Nephron progenitor cell (in vitro differentiated cells): ENCODE measurements around the gene SRSF12.

ENCODE experiments used
- DNase-seq: peaks from one replicate; pipeline ENCODE4 v3.0.0; 2021
- H3K27ac Mint-ChIP-seq: 2 replicates; pipeline ENCODE4 v1.8.0; 2021; ENCODE audit warnings: mild to moderate bottlenecking, moderate library complexity, mixed read lengths
- H3K27me3 Mint-ChIP-seq: 2 replicates; pipeline ENCODE4 v1.8.0; 2021; ENCODE audit warnings: mild to moderate bottlenecking, low read depth, mixed read lengths; ENCODE audit not compliant: poor library complexity
- H3K36me3 Mint-ChIP-seq: 2 replicates; pipeline ENCODE4 v1.8.0; 2021; ENCODE audit warnings: low read depth, mixed read lengths
- H3K4me1 Mint-ChIP-seq: 2 replicates; pipeline ENCODE4 v1.8.0; 2021; ENCODE audit warnings: mixed read lengths
- H3K4me3 Mint-ChIP-seq: 2 replicates; pipeline ENCODE4 v1.8.0; 2021; ENCODE audit warnings: mild to moderate bottlenecking, moderate library complexity, mixed read lengths
- H3K9me3 Mint-ChIP-seq: 2 replicates; pipeline ENCODE4 v1.8.0; 2021; ENCODE audit warnings: mild to moderate bottlenecking, moderate library complexity, mixed read lengths
- CTCF ChIP-seq: fragments of 200-600 bp; sonication (generic); IDR thresholded peaks from 2 replicates; pipeline ENCODE4 v1.5.0; 2021; ENCODE audit warnings: antibody characterized with exemption

SRSF12 gene

GRCh38 chr6:89118931-89119330, 1.1 kb upstream of the SRSF12 start:
- no peak for DNase-seq
- Mint-ChIP-seq H3K27me3 (peaks cover 7% of the 10 kb centered on the region), H3K36me3 (peaks cover 7% of the 10 kb centered on the region), H3K9me3 (no peaks in the 10 kb centered on the region), H3K4me1 (peaks cover 22% of the 10 kb centered on the region), H3K4me3 (peak overlapping the region; percentile 78), H3K27ac (no peak overlapping the region)
- TF ChIP-seq CTCF: no peak

- H3K4me3 Mint-ChIP-seq: peak overlapping the region; percentile 92
- H3K9me3 Mint-ChIP-seq: no peaks in the 10 kb centered on the region
- no peak for TF ChIP-seq CTCF
- no peak for DNase-seq
- H3K36me3 Mint-ChIP-seq: peaks cover 12% of the 10 kb centered on the region
- H3K27ac Mint-ChIP-seq: peak overlapping the region; percentile 39
- peaks cover 22% of the 10 kb centered on the region for H3K4me1 Mint-ChIP-seq
- peaks cover 4% of the 10 kb centered on the region for H3K27me3 Mint-ChIP-seq
These were observed 1.2 kb downstream of the SRSF12 start for GRCh38 chr6:89116702-89117101.

- H3K4me1 Mint-ChIP-seq: peaks cover 10% of the 10 kb centered on the region
- H3K27me3 Mint-ChIP-seq: no peaks in the 10 kb centered on the region
- no peak for TF ChIP-seq CTCF
- H3K27ac Mint-ChIP-seq: no peak overlapping the region
- no peak for DNase-seq
- no peak overlapping the region for H3K4me3 Mint-ChIP-seq
- peaks cover 33% of the 10 kb centered on the region for H3K36me3 Mint-ChIP-seq
- H3K9me3 Mint-ChIP-seq: no peaks in the 10 kb centered on the region
These were observed 5.9 kb downstream of the SRSF12 start for GRCh38 chr6:89111933-89112332.

GRCh38 chr6:89110284-89110683, 7.6 kb downstream of the SRSF12 start:
- H3K9me3 Mint-ChIP-seq: no peaks in the 10 kb centered on the region
- no peak for TF ChIP-seq CTCF
- no peak overlapping the region for H3K27ac Mint-ChIP-seq
- peaks cover 39% of the 10 kb centered on the region for H3K36me3 Mint-ChIP-seq
- no peaks in the 10 kb centered on the region for H3K4me1 Mint-ChIP-seq
- DNase-seq: no peak
- no peak overlapping the region for H3K4me3 Mint-ChIP-seq
- H3K27me3 Mint-ChIP-seq: no peaks in the 10 kb centered on the region

- H3K27me3 Mint-ChIP-seq: no peaks in the 10 kb centered on the region
- no peak for DNase-seq
- peak overlapping the region; percentile 50 for H3K27ac Mint-ChIP-seq
- H3K4me1 Mint-ChIP-seq: peaks cover 6% of the 10 kb centered on the region
- no peak overlapping the region for H3K4me3 Mint-ChIP-seq
- no peaks in the 10 kb centered on the region for H3K9me3 Mint-ChIP-seq
- no peak for TF ChIP-seq CTCF
- H3K36me3 Mint-ChIP-seq: peaks cover 53% of the 10 kb centered on the region
These were observed 17.8 kb downstream of the SRSF12 start for GRCh38 chr6:89100114-89100513.

- Mint-ChIP-seq H3K36me3 (peaks cover 39% of the 10 kb centered on the region), H3K4me1 (peaks cover 7% of the 10 kb centered on the region), H3K27me3 (no peaks in the 10 kb centered on the region), H3K27ac (no peak overlapping the region), H3K9me3 (no peaks in the 10 kb centered on the region), H3K4me3 (no peak overlapping the region)
- TF ChIP-seq CTCF: no peak
- no peak for DNase-seq
These were observed 19.4 kb downstream of the SRSF12 start for GRCh38 chr6:89098461-89098860.
